Neutrophil (primary cell): ENCODE measurements around the gene GRM1.

Experiments
- H3K27ac ChIP-seq: fragments of 200-600 bp; sonication (generic); 2 replicates; pipeline ENCODE4 v1.5.1; 2016; ENCODE audit warnings: mild to moderate bottlenecking, moderate library complexity
- H3K27me3 ChIP-seq: fragments of 200-600 bp; sonication (generic); 2 replicates; pipeline ENCODE4 v1.6.0; 2016; ENCODE audit warnings: mild to moderate bottlenecking
- H3K36me3 ChIP-seq: fragments of 200-600 bp; sonication (generic); 2 replicates; pipeline ENCODE4 v1.5.1; 2017
- H3K4me1 ChIP-seq, 2 experiments: fragments of 200-600 bp in 1 of 2; sonication (generic) in 1 of 2; 1 replicate in 1 of 2; 2 replicates in 1 of 2; pipeline versions ENCODE4 v1.5.1 to v1.6.1; 2013 to 2016; ENCODE audit warnings: low read depth in 1 of 2, low read length in 1 of 2, mild to moderate bottlenecking in 1 of 2, moderate library complexity in 1 of 2; ENCODE audit not compliant: control insufficient read depth in 1 of 2, insufficient read depth in 1 of 2
- H3K4me3 ChIP-seq, 2 experiments: fragments of 200-600 bp in 1 of 2; sonication (generic) in 1 of 2; 1 replicate in 1 of 2; 2 replicates in 1 of 2; pipeline ENCODE4 v1.5.1; 2013 to 2016; ENCODE audit warnings: low read depth in 1 of 2, low read length in 1 of 2, mild to moderate bottlenecking in 1 of 2, moderate library complexity in 1 of 2
- H3K9me3 ChIP-seq: fragments of 200-600 bp; sonication (generic); 2 replicates; pipeline ENCODE4 v1.5.1; 2016
- TF ChIP-seq, protein P1 (sequence below): fragments of 200-600 bp; sonication (generic); IDR thresholded peaks from 2 replicates; pipeline ENCODE4 v1.5.1; 2016; ENCODE audit warnings: antibody characterized with exemption

The GRM1 gene

DNA sequence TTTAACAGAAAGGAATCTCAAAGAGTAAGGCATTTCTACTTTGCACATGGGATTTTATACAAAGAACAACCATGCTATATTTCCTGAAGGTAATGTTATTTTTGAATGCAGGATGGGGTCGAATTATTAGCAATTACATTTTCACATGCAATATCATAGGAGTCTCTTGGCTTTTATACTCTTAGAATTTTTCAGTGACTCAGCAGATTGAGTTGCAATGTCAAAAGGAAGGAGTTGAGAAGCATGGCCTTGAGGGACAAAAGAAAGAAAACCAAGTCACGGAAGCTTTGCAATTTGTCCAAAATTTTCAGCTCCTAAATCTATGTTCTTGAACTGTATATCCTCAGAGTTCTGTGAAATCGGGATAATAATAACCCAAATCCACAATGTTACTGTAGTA, 181.1 kb downstream of the GRM1 start:
- Histone ChIP-seq H3K4me3 (no peak overlapping the region), H3K27me3 (no peaks in the 10 kb centered on the region), H3K4me1 (no peaks in the 10 kb centered on the region), H3K36me3 (no peaks in the 10 kb centered on the region), H3K9me3 (no peaks in the 10 kb centered on the region), H3K27ac (no peak overlapping the region)
- TF ChIP-seq, protein P1, sequence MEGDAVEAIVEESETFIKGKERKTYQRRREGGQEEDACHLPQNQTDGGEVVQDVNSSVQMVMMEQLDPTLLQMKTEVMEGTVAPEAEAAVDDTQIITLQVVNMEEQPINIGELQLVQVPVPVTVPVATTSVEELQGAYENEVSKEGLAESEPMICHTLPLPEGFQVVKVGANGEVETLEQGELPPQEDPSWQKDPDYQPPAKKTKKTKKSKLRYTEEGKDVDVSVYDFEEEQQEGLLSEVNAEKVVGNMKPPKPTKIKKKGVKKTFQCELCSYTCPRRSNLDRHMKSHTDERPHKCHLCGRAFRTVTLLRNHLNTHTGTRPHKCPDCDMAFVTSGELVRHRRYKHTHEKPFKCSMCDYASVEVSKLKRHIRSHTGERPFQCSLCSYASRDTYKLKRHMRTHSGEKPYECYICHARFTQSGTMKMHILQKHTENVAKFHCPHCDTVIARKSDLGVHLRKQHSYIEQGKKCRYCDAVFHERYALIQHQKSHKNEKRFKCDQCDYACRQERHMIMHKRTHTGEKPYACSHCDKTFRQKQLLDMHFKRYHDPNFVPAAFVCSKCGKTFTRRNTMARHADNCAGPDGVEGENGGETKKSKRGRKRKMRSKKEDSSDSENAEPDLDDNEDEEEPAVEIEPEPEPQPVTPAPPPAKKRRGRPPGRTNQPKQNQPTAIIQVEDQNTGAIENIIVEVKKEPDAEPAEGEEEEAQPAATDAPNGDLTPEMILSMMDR = no peak

- Histone ChIP-seq H3K9me3 (no peaks in the 10 kb centered on the region), H3K4me1 (no peaks in the 10 kb centered on the region), H3K27ac (no peak overlapping the region), H3K4me3 (no peak overlapping the region), H3K36me3 (no peaks in the 10 kb centered on the region), H3K27me3 (no peaks in the 10 kb centered on the region)
- TF ChIP-seq, protein P1 = no peak
Measured at GRCh38 chr6:146210406-146211083, 181.7 kb downstream of the GRM1 start.

DNA sequence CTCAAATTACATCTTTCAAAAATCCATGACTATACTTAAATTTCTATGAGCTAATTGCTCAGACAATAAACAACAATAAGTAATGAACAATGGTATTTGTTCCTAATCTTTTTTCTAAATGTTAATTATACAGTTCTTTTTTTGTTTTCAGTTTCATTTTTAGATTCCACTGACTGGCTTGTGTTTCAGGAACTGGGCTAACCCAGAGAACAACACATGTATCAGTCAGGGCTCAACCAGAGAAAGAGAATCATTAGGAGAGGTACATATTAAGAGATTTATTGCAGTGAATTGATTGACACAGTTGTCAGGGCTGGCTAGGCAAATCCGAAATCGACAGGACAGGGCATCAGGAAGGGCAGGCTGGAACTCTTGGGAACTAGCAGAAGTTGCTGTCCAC, 182.8 kb downstream of the GRM1 start:
- Histone ChIP-seq H3K27ac (no peak overlapping the region), H3K9me3 (no peaks in the 10 kb centered on the region), H3K4me3 (no peak overlapping the region), H3K4me1 (no peaks in the 10 kb centered on the region), H3K27me3 (no peaks in the 10 kb centered on the region), H3K36me3 (no peaks in the 10 kb centered on the region)
- TF ChIP-seq, protein P1 = no peak

DNA sequence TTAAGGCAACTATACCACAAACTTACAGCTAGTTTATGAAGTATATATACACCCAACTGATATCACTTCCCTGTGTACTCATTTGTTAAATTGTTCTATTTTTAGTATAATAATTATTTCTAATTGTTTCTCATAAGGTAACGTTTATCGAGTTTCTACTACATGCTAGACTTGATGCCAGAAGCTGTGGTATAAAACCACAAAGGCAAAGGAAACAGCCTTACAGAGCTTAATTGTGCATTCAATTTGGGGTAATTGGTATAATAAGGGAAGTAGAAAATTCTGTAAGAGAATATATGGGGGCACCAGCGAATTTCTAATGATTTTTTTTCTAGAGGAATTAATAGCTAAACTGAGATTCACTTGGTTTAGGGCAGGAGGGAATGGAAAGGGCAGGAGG, 183.9 kb downstream of the GRM1 start:
- no peaks in the 10 kb centered on the region for H3K4me1 ChIP-seq
- H3K4me3 ChIP-seq = no peak overlapping the region
- no peaks in the 10 kb centered on the region for H3K9me3 ChIP-seq
- H3K27me3 ChIP-seq = no peaks in the 10 kb centered on the region
- TF ChIP-seq, protein P1 = no peak
- H3K27ac ChIP-seq = no peak overlapping the region
- no peaks in the 10 kb centered on the region for H3K36me3 ChIP-seq

GRCh38 chr6:146219101-146219500, 190.2 kb downstream of the GRM1 start:
- Histone ChIP-seq H3K4me3 (no peak overlapping the region), H3K27me3 (no peaks in the 10 kb centered on the region), H3K9me3 (no peaks in the 10 kb centered on the region), H3K4me1 (no peaks in the 10 kb centered on the region), H3K36me3 (no peaks in the 10 kb centered on the region), H3K27ac (no peak overlapping the region)
- TF ChIP-seq, protein P1 = no peak
